Progenitor cell of endocrine pancreas (in vitro differentiated cells): ENCODE measurements around the gene LAG3. TPM values are rescaled to one million over a fixed set of nuclear protein-coding genes. Genes with fewer than 3 reads are reported as not detected.

Experiments
- DNase-seq: peaks from one replicate; pipeline ENCODE4 v3.0.0; 2021; ENCODE audit warnings: low spot score; ENCODE audit not compliant: unreplicated experiment
- H3K27ac Mint-ChIP-seq: 2 replicates; pipeline ENCODE4 v1.8.0; 2021; ENCODE audit warnings: mild to moderate bottlenecking, moderate library complexity, mixed read lengths
- H3K27me3 Mint-ChIP-seq: 2 replicates; pipeline ENCODE4 v1.8.0; 2021; ENCODE audit warnings: mixed read lengths
- H3K36me3 Mint-ChIP-seq: 2 replicates; pipeline ENCODE4 v1.8.0; 2022; ENCODE audit warnings: mixed read lengths; ENCODE audit not compliant: insufficient read depth
- H3K4me1 Mint-ChIP-seq: 2 replicates; pipeline ENCODE4 v1.8.0; 2021; ENCODE audit warnings: low read depth, mixed read lengths
- H3K4me3 Mint-ChIP-seq: 2 replicates; pipeline ENCODE4 v1.8.0; 2021; ENCODE audit warnings: low read depth, mild to moderate bottlenecking, moderate library complexity, mixed read lengths
- H3K9me3 Mint-ChIP-seq: 2 replicates; pipeline ENCODE4 v1.8.0; 2021; ENCODE audit warnings: low read depth, mixed read lengths
- CTCF ChIP-seq: fragments of 200-600 bp; sonication (generic); IDR thresholded peaks from one replicate; pipeline ENCODE4 v1.5.0; 2021; ENCODE audit warnings: antibody characterized with exemption, mild to moderate bottlenecking; ENCODE audit not compliant: unreplicated experiment
- total RNA-seq: library from RNA; stranded (reverse); gene quantifications from 2 replicates; pipeline ENCODE4 v1.2.1, GENCODE V29; 2021

LAG3 gene
- total RNA-seq, 1 donor from 2014 or later, result 2.2 TPM

DNA sequence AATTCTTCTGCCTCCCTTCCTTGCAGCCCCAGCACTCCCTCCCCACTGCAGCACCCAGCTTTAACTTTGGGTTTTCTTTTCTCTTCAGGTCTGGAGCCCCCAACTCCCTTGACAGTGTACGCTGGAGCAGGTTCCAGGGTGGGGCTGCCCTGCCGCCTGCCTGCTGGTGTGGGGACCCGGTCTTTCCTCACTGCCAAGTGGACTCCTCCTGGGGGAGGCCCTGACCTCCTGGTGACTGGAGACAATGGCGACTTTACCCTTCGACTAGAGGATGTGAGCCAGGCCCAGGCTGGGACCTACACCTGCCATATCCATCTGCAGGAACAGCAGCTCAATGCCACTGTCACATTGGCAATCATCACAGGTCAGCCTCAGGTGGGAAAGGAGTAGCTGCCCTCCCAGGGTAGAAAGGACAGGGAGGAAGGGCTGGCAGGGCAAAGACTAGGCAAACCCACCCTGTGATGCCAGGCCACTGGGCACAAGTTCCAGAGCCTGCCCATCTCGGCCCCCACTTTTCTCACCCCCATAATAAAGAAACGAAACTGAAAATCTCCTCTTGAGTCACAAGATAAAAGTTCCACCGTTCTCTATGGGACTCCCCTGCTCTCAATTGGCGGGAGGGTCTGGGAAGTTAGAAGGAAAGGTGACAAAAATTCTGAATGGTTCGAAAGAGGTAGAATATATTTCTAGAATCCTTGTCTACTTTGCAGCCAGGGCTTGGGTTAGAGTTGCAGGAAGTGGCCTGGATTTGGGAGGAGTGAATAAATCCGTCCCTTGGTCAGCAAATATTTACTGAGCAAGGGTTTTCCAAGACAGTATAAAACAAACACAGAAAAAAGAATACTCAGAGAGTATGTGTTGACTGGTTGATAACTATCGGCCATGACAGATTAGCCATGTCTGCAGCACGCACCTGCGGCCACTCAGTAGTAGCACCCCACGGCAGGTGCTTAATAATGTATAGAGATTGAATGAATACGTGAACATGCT, 3.2 kb downstream of the LAG3 start:
- Mint-ChIP-seq H3K9me3 (no peaks in the 10 kb centered on the region), H3K4me1 (peaks cover 39% of the 10 kb centered on the region), H3K36me3 (peaks cover 18% of the 10 kb centered on the region), H3K27me3 (peaks cover 79% of the 10 kb centered on the region), H3K27ac (no peak overlapping the region), H3K4me3 (peak overlapping the region; percentile 7)
- DNase-seq, result no peak
- TF ChIP-seq CTCF, result no peak

DNA sequence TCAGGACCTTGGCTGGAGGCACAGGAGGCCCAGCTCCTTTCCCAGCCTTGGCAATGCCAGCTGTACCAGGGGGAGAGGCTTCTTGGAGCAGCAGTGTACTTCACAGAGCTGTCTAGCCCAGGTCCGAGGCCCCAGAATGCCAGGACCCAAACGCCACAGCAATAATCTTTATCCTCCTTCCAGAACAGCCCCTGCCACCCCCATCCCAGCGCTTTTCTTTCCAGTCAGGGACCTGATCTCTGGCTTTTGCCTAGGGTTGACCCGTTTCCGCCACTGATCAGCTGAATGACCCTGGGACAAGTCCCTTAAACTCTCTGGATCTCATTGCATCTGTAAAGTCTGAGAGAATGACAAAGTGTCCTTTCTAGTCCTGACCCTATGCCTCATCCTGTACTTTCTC, 5.1 kb downstream of the LAG3 start:
- no peak for TF ChIP-seq CTCF
- peaks cover 67% of the 10 kb centered on the region for H3K27me3 Mint-ChIP-seq
- H3K4me1 Mint-ChIP-seq, result peaks cover 36% of the 10 kb centered on the region
- H3K27ac Mint-ChIP-seq, result no peak overlapping the region
- no peaks in the 10 kb centered on the region for H3K9me3 Mint-ChIP-seq
- H3K4me3 Mint-ChIP-seq, result no peak overlapping the region
- peaks cover 4% of the 10 kb centered on the region for H3K36me3 Mint-ChIP-seq
- no peak for DNase-seq

- TF ChIP-seq CTCF, result no peak
- Mint-ChIP-seq H3K27ac (peak overlapping the region; percentile 65), H3K9me3 (no peaks in the 10 kb centered on the region), H3K4me3 (peak overlapping the region; percentile 80), H3K27me3 (peaks cover 59% of the 10 kb centered on the region), H3K4me1 (peaks cover 34% of the 10 kb centered on the region), H3K36me3 (peaks cover 4% of the 10 kb centered on the region)
- DNase-seq, result no peak
Observed at GRCh38 chr12:6778217-6778573, 5.9 kb downstream of the LAG3 start.

DNA sequence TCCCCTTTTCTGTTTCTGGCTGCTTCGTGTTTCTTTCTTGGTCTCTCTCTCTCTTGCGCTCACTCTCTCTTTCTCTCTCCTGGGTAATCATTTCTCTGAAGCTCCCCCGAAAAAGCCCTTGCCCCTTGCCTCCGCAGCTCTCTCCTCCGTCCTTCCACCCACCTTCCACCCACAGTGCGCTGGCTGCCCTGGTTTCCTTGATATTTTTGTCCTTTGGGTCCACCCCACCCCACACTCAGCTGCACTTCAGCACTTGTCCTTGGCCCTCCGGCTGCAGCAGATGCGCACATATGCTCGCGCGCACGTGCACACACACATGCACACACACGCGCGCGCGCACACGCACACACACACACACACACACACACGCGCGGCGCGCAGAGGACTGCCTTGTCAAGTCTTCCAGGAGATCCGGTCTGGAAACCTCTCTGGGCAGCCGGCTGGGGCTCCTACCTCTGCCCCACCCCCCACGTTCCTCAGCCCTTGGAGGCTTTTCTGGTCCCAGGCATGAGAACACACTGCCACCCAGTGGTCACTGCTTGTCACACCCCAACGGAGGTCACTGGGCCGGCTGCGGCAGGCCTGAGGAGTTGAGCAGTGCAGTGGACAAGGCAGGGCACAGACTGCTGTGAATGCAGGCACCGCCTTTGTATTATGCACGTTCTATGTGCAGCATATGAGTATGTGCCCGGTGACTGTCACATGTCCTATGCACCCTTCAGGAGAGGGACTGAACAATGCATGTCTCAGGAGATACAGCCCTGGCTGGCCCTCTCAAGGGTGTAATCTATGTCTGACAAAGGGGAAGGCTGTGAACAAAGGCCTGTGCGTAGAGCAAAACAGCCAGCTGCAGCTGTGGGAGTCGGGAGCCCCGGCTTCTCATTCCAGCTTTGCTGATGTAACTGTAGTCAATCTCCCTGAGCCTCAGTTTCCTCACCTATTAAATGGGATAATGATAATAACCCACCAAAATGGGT, 6.5 kb downstream of the LAG3 start:
- H3K27ac Mint-ChIP-seq, result peak overlapping the region; percentile 95
- DNase-seq, result peak; percentile 99
- peak; percentile 100 for TF ChIP-seq CTCF
- H3K27me3 Mint-ChIP-seq, result peaks cover 59% of the 10 kb centered on the region
- peaks cover 32% of the 10 kb centered on the region for H3K4me1 Mint-ChIP-seq
- peaks cover 3% of the 10 kb centered on the region for H3K36me3 Mint-ChIP-seq
- H3K9me3 Mint-ChIP-seq, result no peaks in the 10 kb centered on the region
- H3K4me3 Mint-ChIP-seq, result peak overlapping the region; percentile 80

- peaks cover 50% of the 10 kb centered on the region for H3K27me3 Mint-ChIP-seq
- DNase-seq, result no peak
- peaks cover 28% of the 10 kb centered on the region for H3K4me1 Mint-ChIP-seq
- no peak overlapping the region for H3K27ac Mint-ChIP-seq
- TF ChIP-seq CTCF, result no peak
- peaks cover 3% of the 10 kb centered on the region for H3K36me3 Mint-ChIP-seq
- H3K4me3 Mint-ChIP-seq, result no peak overlapping the region
- no peaks in the 10 kb centered on the region for H3K9me3 Mint-ChIP-seq
Observed at GRCh38 chr12:6779708-6780432, 7.5 kb downstream of the LAG3 start.
